Measurements from ENCODE around the gene NIPSNAP2.
"Not testable (repeated sequence)": the region's sequence is repeated elsewhere in the genome, so short reads cannot be mapped to it uniquely, and the experiment has no call there.

Gene NIPSNAP2

GRCh38 chr7:56003749-56004148, 39.4 kb downstream of the NIPSNAP2 start:
- no peak for DNase-seq (ENCODE audit: low read depth)
- TF ChIP-seq CTCF (IDR thresholded peaks at IDR 0.05; ENCODE audit: control insufficient read depth, insufficient read depth, low read depth, low read length, missing control alignments) = no peak
- no peak overlapping the region for H3K4me3 ChIP-seq (ENCODE audit: control insufficient read depth, low read depth, low read length)

- no peak for TF ChIP-seq CTCF (IDR thresholded peaks at IDR 0.05; ENCODE audit: control insufficient read depth, insufficient read depth, low read depth, low read length, missing control alignments)
- no peak overlapping the region for H3K4me3 ChIP-seq (ENCODE audit: control insufficient read depth, low read depth, low read length)
- no peak for DNase-seq (ENCODE audit: low read depth)
Measured at GRCh38 chr7:56007167-56007652, 42.8 kb downstream of the NIPSNAP2 start.

- TF ChIP-seq CTCF (IDR thresholded peaks at IDR 0.05; ENCODE audit: control insufficient read depth, insufficient read depth, low read depth, low read length, missing control alignments) = no peak
- no peak overlapping the region for H3K4me3 ChIP-seq (ENCODE audit: control insufficient read depth, low read depth, low read length)
Measured at GRCh38 chr7:56007891-56008290, 43.5 kb downstream of the NIPSNAP2 start.

GRCh38 chr7:56009695-56010094, 45.3 kb downstream of the NIPSNAP2 start:
- DNase-seq (ENCODE audit: low read depth) = no peak
- no peak overlapping the region for H3K4me3 ChIP-seq (ENCODE audit: control insufficient read depth, low read depth, low read length)
- no peak for TF ChIP-seq CTCF (IDR thresholded peaks at IDR 0.05; ENCODE audit: control insufficient read depth, insufficient read depth, low read depth, low read length, missing control alignments)

More at GRCh38 chr7:56007891-56008290, 43.5 kb downstream of the NIPSNAP2 start:
- no peak for DNase-seq (ENCODE audit: low read depth)

GRCh38 chr7:56017015-56017414, 52.6 kb downstream of the NIPSNAP2 start:
- not testable (repeated sequence) for DNase-seq (ENCODE audit: low read depth); H3K4me3 ChIP-seq (ENCODE audit: control insufficient read depth, low read depth, low read length)

- DNase-seq (ENCODE audit: low read depth) = no peak
- no peak for TF ChIP-seq CTCF (IDR thresholded peaks at IDR 0.05; ENCODE audit: control insufficient read depth, insufficient read depth, low read depth, low read length, missing control alignments)
- no peak overlapping the region for H3K4me3 ChIP-seq (ENCODE audit: control insufficient read depth, low read depth, low read length)
Measured at GRCh38 chr7:56019501-56019900, 55.1 kb downstream of the NIPSNAP2 start.

- no peak for DNase-seq (ENCODE audit: low read depth)
- no peak overlapping the region for H3K4me3 ChIP-seq (ENCODE audit: control insufficient read depth, low read depth, low read length)
- no peak for TF ChIP-seq CTCF (IDR thresholded peaks at IDR 0.05; ENCODE audit: control insufficient read depth, insufficient read depth, low read depth, low read length, missing control alignments)
Measured at GRCh38 chr7:56023500-56023899, 59.1 kb downstream of the NIPSNAP2 start.
